SU-DHL-6 (cell line): ENCODE data around the gene CD6.
"Not testable (repeated sequence)": the region's sequence is repeated elsewhere in the genome, so short reads cannot be mapped to it uniquely, and the experiment has no call there.

Experiments used
- H2AFZ ChIP-seq: fragments of 200-600 bp; sonication (generic); 2 replicates; pipeline ENCODE4 v1.6.1; 2014; ENCODE audit warnings: low read depth, mild to moderate bottlenecking, moderate library complexity, mixed read lengths, antibody characterized with exemption, low read length; ENCODE audit not compliant: severe bottlenecking
- H3F3A ChIP-seq: fragments of 200-600 bp; shearing (Covaris generic); 2 replicates; pipeline ENCODE4 v1.6.0; 2016; ENCODE audit warnings: antibody characterized with exemption, mild to moderate bottlenecking; ENCODE audit not compliant: insufficient read depth
- H3K27ac ChIP-seq: fragments of 200-600 bp; sonication (generic); 2 replicates; pipeline ENCODE4 v1.5.1; 2016; ENCODE audit warnings: low read depth, mild to moderate bottlenecking, low read length, moderate library complexity, mixed read lengths
- H3K27me3 ChIP-seq: fragments of 200-600 bp; sonication (generic), shearing (Covaris generic); 2 replicates; pipeline ENCODE4 v1.6.0; 2014; ENCODE audit warnings: mild to moderate bottlenecking, low read length
- H3K36me3 ChIP-seq: fragments of 200-600 bp; sonication (generic); 2 replicates; pipeline ENCODE4 v1.6.1; 2014; ENCODE audit warnings: mild to moderate bottlenecking, low read length, mixed read lengths
- H3K4me2 ChIP-seq: fragments of 300-600, 200-600 bp; shearing (Covaris generic), sonication (generic); 2 replicates; pipeline ENCODE4 v1.6.0; 2014; ENCODE audit warnings: low read length, low read depth, mild to moderate bottlenecking; ENCODE audit not compliant: poor library complexity, severe bottlenecking
- H3K4me3 ChIP-seq: fragments of 200-600 bp; sonication (generic); 2 replicates; pipeline ENCODE4 v1.5.1; 2014; ENCODE audit warnings: antibody characterized with exemption, low read length, mild to moderate bottlenecking, mixed read lengths; ENCODE audit not compliant: insufficient read depth, poor library complexity, severe bottlenecking
- H3K79me2 ChIP-seq: fragments of 200-600 bp; sonication (generic); 2 replicates; pipeline ENCODE4 v1.6.1; 2014; ENCODE audit warnings: mild to moderate bottlenecking, low read length, moderate library complexity; ENCODE audit not compliant: insufficient read depth
- H3K9ac ChIP-seq: fragments of 200-600 bp; sonication (generic); 2 replicates; pipeline ENCODE4 v1.7.0; 2014; ENCODE audit warnings: mild to moderate bottlenecking, low read length
- H3K9me2 ChIP-seq: fragments of 200-600 bp; sonication (generic); replicated peaks from 2 replicates; pipeline ENCODE4 v1.6.1; 2014; ENCODE audit warnings: low read length; ENCODE audit not compliant: insufficient read depth
- H3K9me3 ChIP-seq: fragments of 200-600 bp; sonication (generic); 2 replicates; pipeline ENCODE4 v1.6.1; 2014; ENCODE audit warnings: low read length, mixed read lengths; ENCODE audit not compliant: insufficient read depth
- H4K20me1 ChIP-seq: fragments of 200-600 bp; sonication (generic); 2 replicates; pipeline ENCODE4 v1.6.1; 2014; ENCODE audit warnings: low read depth, mild to moderate bottlenecking, antibody characterized with exemption, low read length, moderate library complexity, mixed read lengths
- CTCF ChIP-seq: fragments of 200-600 bp; sonication (generic); IDR thresholded peaks from one replicate; pipeline ENCODE4 v1.5.1; 2017; ENCODE audit warnings: antibody characterized with exemption, mild to moderate bottlenecking, low read length, moderate library complexity; ENCODE audit not compliant: insufficient read depth, poor library complexity, severe bottlenecking
- EZH2phosphoT487 ChIP-seq: fragments of 200-600 bp; sonication (generic), shearing (Covaris generic); conservative IDR thresholded peaks from 2 replicates; pipeline ENCODE4 v1.6.1; 2018; ENCODE audit warnings: mild to moderate bottlenecking, antibody characterized with exemption, low read length, moderate library complexity, mixed read lengths

Gene CD6

GRCh38 chr11:61059260-61059752 lies 87.8 kb downstream of the CD6 start:
- no peak overlapping the region for H3K27ac ChIP-seq
- H3K9me3 ChIP-seq: no peaks in the 10 kb centered on the region
- no peaks in the 10 kb centered on the region for H4K20me1 ChIP-seq
- no peaks in the 10 kb centered on the region for H3K9me2 ChIP-seq
- H2AFZ ChIP-seq: no peak overlapping the region
- H3K4me3 ChIP-seq: no peak overlapping the region
- H3K36me3 ChIP-seq: no peaks in the 10 kb centered on the region
- H3K4me2 ChIP-seq: no peak overlapping the region
- no peaks in the 10 kb centered on the region for H3F3A ChIP-seq
- H3K9ac ChIP-seq: no peak overlapping the region
- no peaks in the 10 kb centered on the region for H3K79me2 ChIP-seq
- H3K27me3 ChIP-seq: no peaks in the 10 kb centered on the region
- TF ChIP-seq EZH2phosphoT487: no peak
- no peak for TF ChIP-seq CTCF

DNA sequence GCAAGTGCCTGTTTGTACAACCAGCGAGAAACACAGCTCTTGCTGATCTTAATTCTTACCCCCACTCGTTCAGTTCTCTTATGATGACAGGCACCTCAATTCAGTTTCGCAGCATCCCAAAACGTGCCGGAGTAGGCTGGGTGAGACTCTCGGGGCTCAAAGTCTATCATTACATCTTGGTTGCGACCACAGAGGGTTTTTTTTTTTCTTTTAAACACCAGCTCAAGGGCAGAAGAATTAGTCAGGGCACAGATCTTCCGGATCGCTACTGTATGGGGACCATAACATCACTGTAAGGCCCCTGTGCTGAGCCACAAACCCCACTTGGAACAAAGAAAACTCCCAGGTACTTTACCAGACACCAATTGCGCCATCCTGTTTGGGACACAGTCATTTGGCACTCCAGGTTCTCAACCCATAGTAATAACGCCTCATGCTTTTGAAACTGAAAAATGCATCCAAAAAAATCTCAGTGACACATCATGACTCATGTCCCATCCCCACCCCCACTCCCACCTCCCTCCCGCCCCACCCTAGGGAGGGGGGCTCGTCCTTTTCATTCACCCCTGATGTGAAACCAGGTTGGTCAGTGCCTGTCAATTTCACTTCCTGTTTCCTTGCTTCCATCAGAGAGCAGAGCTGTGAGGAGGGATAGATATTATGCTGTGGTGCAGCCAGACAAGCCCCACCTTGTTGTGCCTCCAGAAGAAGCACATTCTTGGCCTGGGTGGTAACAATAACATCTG lies 89.8 kb downstream of the CD6 start:
- no peak overlapping the region for H3K27ac ChIP-seq
- H4K20me1 ChIP-seq: no peaks in the 10 kb centered on the region
- H3K79me2 ChIP-seq: no peaks in the 10 kb centered on the region
- H2AFZ ChIP-seq: no peak overlapping the region
- H3K9ac ChIP-seq: no peak overlapping the region
- no peaks in the 10 kb centered on the region for H3K36me3 ChIP-seq
- H3K9me3 ChIP-seq: no peaks in the 10 kb centered on the region
- H3K9me2 ChIP-seq: no peaks in the 10 kb centered on the region
- no peak for TF ChIP-seq EZH2phosphoT487
- TF ChIP-seq CTCF: no peak
- H3K4me2 ChIP-seq: no peak overlapping the region
- no peak overlapping the region for H3K4me3 ChIP-seq
- no peaks in the 10 kb centered on the region for H3F3A ChIP-seq
- H3K27me3 ChIP-seq: no peaks in the 10 kb centered on the region

- no peaks in the 10 kb centered on the region for H3K79me2 ChIP-seq
- no peaks in the 10 kb centered on the region for H3F3A ChIP-seq
- no peak overlapping the region for H2AFZ ChIP-seq
- no peak overlapping the region for H3K9ac ChIP-seq
- no peak overlapping the region for H3K27ac ChIP-seq
- no peaks in the 10 kb centered on the region for H4K20me1 ChIP-seq
- no peaks in the 10 kb centered on the region for H3K9me2 ChIP-seq
- H3K4me3 ChIP-seq: no peak overlapping the region
- H3K27me3 ChIP-seq: no peaks in the 10 kb centered on the region
- no peaks in the 10 kb centered on the region for H3K9me3 ChIP-seq
- H3K36me3 ChIP-seq: no peaks in the 10 kb centered on the region
- H3K4me2 ChIP-seq: no peak overlapping the region
- TF ChIP-seq EZH2phosphoT487: no peak
- TF ChIP-seq CTCF: no peak
Observed at GRCh38 chr11:61062181-61062930, 90.9 kb downstream of the CD6 start.

DNA sequence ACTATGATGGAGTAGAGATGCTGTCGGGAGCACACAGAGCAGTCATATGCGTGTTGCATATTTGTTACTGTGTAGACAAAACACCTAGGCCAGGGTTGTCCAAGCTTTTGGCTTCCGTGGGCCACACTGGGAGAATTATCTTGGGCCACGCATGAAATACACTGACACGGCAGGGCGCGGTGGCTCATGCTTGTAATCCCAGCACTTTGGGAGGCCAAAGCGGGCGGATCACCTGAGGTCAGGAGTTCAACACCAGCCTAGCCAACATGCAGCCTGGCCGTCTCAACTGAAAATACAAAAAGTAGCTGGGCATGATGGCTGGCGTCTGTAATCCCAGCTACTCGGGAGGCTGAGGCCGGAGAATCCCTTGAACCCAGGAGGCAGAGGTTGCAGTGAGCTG lies 93.8 kb downstream of the CD6 start:
- not testable (repeated sequence) for H2AFZ ChIP-seq, H3F3A ChIP-seq, H3K27ac ChIP-seq, H3K79me2 ChIP-seq, H3K27me3 ChIP-seq, H3K9ac ChIP-seq, H3K4me2 ChIP-seq, H4K20me1 ChIP-seq, H3K36me3 ChIP-seq, H3K9me3 ChIP-seq, H3K4me3 ChIP-seq, H3K9me2 ChIP-seq
